GM19035 (cell line): ENCODE measurements around the gene TRIM27.
"Not testable (repeated sequence)": the region's sequence is repeated elsewhere in the genome, so short reads cannot be mapped to it uniquely, and the experiment has no call there.

ENCODE experiments used
- ATAC-seq: cut with Tn5 transposase; IDR thresholded peaks from one replicate; pipeline ENCODE4 v1.9.1; 2021; ENCODE audit not compliant: unreplicated experiment

Gene TRIM27

DNA sequence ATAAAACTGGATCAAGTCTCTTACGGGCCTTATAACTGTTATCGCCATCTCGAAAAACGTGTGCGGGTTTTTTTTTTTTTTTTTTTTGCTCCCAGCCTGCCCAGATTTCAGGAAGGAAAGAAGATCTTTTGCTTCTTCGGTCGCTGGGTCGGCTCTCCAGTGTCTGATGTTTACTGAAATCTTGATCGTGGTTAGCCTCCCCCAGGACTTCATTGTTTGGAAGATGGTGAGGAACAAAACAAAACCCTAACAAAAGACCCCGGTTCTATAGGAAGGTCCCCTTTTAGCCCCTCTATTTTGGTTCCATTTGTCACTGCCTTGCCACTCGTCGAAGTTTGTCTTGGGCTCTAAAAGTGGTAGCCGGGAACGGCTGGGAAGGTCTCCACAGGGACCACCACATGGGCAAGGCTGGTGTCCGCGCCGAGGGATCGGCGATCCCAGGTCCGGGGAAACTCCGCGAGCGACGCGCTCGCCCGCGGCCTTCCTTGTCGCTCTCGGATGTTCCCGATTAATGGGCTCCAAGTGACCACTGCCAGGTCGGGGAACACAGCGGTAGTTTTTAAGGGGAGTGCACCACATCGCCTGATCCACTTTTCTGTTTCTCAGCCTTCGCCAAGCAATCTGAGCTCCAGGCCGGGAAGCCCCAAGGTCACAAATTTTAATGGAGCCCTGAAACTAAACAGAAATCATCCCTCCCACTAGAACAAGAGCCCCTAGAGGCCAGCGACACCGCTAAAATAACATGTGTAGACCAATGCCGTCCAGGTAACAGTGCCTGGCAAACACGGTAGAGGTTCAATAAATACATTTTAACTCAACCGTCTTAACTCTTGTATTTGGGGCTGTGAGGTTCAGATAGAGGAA is 27.0 kb downstream of the TRIM27 start:
- ATAC-seq = peak; percentile 16

- peak; percentile 67 for ATAC-seq
These were observed 28.5 kb downstream of the TRIM27 start for GRCh38 chr6:28895131-28895812.

GRCh38 chr6:28893172-28893799 is 30.5 kb downstream of the TRIM27 start:
- ATAC-seq = no peak

DNA sequence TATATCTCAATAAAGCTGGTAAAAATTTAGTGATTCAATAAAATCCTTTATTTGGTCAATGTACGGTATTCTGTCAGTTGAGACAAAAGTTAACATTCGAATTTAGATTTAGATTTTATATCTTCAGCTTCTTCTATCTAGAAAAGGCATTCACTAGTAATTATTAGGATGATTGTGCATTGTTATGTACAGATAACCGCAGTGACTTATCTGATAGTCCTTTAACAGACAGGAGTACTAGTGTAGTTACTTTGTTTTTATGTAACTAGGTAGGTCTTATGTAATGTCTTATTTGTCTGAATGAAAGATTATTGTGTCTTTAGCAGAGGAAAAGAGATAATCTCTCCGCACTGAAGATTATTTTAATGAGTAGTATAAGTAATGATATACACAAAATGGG is 31.3 kb downstream of the TRIM27 start:
- ATAC-seq = no peak

DNA sequence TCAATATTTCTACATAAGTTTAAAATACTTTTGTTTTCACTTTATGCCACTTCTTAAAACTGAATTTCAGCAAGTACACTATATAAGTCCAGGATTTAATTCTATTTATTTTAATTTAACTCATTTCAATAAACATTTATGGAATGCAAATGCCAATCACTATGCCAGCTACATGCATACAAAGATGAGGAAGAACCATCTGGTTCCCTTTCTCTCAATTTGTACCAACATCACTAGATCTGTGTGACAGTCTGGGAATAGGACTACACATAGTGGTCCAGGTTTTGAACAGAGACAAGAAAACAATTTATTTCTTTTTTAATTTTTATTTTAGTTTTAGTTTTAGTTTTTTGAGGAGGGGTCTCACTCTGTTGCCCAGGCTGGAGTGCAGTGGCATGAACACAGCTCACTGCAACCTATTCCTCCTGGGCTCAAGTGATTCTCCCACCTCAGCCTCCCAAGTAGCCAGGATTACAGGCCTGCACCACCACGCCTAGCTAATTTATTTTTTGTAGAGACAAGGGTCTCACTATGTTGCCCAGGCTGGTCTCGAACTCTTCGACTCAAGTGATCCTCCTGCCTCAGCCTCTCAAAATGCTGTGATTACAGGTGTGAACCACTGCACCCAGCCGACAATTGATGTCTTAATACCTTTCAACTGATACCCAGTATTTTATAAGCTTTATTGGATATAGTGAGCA is 35.8 kb downstream of the TRIM27 start:
- no peak for ATAC-seq

DNA sequence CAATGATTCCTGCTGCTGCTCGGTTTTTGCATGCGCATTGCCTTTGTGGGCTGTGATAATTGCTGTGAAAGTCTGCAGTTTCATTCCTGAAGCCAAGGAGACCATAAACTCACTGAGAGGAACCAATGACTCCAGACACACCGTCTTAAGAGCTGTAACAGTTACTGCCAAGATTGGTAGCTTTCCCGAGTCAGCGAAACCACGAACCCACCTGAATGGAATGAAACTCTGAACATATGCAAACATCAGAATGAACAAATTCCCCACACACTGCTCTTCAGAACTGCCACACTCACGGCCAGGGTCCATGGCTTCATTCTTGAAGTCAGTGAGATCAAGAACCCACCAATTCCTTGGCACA is 37.7 kb downstream of the TRIM27 start:
- ATAC-seq = no peak

DNA sequence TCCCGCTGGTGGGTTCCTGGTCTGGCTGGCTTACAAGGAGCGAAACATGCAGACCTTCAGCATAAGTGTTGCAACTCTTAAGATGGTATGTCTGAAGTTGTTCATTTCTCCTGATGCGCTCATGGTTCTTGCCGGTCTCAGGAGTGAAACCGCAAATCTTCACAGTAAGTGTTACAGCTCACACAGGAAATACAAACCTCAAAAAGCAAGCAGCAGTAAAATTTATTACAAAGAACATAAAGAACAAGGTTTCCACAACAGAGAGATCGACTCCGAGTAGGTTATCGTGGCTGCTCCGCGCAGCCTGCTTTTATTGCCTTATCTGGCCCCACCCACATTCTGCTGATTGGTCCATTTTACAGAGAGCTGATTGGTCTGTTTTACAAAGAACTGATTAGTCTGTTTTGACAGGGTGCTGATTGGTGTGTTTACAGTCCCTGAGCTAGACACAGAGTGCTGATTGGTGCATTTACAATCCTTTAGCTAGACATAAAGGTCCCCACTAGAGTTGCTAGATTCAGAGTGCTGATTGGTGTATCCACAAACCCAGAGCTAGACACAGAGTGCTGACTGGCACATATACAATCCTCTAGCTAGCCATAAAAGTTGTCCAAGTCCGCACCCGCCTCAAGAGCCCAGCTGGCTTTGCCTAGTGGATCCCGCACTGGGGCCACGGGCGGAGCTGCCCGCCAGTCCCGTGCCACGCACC is 39.2 kb downstream of the TRIM27 start:
- no peak for ATAC-seq

DNA sequence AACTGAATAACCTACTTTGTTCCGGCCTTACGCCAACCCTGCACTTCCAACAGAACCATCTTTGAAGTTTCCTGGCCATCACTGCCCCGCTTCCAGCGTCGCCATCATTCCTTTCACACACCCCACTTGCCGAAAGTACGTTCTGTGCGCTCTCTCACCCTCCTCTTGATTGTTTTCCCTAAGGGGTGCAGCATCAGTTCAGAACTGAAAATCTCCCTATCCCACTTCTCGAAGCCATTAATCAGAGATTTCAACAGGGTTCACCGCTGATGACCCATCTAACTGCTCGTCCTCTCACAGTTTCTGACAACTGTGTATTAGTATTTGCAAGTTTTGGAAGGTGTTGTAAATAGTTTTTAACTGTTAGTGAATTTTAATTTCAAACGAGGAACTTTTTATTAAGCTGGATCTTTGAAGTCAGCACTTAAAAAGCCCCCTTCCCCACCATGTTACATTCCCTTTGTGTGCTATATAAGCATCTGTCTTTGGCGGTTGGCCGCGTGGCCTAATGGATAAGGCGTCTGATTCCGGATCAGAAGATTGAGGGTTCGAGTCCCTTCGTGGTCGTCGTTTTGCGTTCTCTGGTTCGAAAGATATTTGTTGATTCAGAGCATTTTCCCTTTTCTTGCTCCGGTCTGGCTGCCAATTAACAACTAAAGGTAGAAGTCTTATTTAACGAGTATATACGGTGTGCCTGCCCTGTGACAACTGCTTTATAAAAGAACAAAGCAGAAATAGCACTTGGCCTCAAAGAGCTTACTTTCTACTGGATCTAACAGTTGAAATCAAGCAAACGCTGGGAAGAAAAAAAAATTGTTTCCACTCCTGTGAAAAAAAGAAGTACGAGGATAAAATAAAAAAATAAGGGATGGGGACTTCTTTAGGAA is 42.6 kb downstream of the TRIM27 start:
- no peak for ATAC-seq

- no peak for ATAC-seq
These were observed 43.3 kb downstream of the TRIM27 start for GRCh38 chr6:28880519-28880893.

- ATAC-seq = no peak
These were observed 47.1 kb downstream of the TRIM27 start for GRCh38 chr6:28876710-28877109.

DNA sequence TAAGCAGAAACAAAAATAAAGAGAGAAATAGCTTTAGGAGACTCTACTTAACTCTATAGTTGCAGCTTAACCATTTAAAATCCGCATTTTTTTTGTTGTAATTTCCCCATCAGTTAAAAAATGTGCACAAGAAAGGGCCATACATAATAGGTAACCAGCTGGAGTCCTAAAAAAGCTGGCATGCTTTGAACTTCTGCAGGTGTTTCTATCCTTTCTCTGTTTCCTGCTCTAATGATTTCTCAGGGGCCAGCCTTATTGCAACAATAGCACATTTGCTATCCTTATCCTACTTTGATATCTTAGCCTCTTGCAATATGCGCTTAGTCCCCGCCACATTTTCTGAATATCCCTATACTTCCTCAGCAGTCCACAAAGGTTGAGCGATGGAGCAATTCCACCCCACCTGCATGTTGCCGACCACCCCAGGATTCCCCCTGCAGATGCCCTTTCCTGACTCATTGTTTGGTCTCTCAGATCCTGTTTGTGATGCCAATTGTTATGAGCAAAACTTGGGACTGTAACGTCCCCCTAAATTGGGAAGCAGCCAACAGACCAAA is 48.5 kb downstream of the TRIM27 start:
- no peak for ATAC-seq

DNA sequence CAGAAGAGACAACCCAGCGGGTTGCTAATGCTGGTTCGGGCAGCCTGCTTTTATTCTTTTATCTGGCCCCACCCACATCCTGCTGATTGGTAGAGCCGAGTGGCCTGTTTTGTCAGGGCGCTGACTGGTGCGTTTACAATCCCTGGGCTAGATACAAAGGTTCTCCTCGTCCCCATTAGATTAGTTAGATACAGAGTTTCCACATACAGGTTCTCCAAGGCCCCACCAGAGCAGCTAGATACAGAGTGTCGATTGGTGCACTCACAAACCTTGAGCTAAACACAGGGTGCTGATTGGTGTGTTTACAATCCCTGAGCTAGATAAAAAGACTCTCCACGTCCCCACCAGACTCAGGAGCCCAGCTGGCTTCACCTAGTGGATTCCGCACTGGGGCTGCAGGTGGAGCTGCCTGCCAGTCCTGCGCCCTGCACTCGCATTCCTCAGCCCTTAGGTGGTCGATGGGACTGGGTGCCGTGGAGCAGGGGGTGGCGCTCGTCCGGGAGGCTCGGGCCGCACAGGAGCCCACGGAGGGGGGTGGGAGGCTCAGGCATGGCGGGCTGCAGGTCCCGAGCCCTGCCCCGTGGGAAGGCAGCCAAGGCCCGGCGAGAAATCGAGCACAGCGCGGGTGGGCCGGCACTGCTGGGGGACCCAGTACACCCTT is 51.5 kb downstream of the TRIM27 start:
- ATAC-seq = not testable (repeated sequence)

GRCh38 chr6:28871335-28872156 is 52.2 kb downstream of the TRIM27 start:
- no peak for ATAC-seq

GRCh38 chr6:28868873-28869272 is 54.9 kb downstream of the TRIM27 start:
- no peak for ATAC-seq

- ATAC-seq = peak; percentile 31
These were observed 56.7 kb downstream of the TRIM27 start for GRCh38 chr6:28867086-28867409.

DNA sequence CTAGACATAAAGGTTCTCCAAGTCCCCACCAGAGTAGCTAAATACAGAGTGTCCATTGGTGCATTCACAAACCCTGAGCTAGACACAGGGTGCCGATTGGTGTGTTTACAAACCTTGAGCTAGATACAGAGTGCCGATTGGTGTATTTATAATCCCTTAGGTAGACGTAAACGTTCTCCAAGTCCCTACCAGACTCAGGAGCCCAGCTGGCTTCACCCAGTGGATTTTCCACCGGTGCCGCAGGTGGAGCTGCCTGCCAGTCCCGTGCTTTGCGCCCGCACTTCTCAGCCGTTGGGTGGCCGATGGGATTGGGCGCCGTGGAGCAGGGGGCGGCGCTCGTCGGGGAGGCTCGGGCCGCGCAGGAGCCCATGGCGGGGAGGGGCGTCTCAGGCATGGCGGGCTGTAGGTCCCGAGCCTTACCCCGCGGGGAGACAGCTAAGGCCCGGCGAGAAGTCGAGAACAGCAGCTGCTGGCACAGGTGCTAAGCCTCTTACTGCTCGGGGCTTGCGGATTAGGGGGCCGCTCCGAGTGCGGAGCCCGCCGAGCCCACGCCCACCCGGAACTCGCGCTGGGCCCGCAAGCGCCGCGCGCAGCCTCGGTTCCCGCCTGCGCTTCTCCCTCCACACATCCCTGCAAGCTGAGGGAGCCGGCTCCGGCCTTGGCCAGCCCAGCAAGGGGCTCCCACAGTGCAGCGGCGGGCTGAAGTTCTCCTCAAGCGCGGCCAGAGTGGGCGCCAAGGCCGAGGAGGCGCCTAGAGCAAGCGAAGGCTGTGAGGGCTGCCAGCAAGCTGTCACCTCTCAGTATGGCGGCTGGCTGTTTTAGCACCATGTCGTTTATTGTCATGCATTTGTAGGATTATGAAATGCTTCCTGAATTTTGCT is 57.3 kb downstream of the TRIM27 start:
- peak; percentile 57 for ATAC-seq
